ENCODE data around the gene C20orf141.

DNA sequence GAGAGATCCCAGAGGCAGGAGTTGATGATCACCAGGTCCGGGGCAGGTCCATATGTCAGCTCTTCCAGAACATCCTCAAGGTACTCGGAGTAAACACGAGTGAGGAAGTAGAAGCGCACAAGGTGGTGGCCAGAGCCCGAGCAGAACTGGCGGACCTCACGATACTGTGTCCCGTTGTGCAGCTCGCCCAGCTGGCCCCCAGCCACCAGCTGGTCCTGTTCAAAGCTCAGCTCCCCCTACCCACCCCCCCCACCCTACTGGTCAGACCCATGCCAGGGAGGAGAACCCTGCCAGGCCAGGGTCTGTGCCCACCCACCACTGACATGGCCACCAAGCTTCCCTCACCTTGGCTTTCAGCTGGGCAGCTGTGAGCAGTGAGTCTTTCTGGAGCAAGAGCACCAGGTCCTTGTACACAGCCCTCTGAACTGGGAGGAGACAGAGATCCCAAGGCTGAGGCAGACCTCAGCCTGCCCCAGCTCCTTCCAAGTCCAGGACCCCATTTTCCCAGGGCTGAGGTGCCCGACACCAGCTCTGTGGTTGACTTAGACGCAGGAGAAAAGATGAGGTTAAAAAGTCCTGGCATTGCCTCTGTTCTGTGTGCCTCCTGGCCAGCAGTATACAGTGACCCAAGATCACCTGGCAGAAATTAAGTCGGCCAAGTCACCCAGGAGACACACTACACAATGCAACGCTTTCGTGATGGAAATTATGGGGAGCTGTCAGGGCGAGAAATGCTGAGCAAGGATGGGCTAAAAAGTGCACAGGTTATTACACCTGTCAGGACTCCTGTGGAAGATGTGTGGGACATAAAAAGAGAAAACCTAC lies 24.3 kb downstream of the C20orf141 start:
- TF ChIP-seq, protein P1, sequence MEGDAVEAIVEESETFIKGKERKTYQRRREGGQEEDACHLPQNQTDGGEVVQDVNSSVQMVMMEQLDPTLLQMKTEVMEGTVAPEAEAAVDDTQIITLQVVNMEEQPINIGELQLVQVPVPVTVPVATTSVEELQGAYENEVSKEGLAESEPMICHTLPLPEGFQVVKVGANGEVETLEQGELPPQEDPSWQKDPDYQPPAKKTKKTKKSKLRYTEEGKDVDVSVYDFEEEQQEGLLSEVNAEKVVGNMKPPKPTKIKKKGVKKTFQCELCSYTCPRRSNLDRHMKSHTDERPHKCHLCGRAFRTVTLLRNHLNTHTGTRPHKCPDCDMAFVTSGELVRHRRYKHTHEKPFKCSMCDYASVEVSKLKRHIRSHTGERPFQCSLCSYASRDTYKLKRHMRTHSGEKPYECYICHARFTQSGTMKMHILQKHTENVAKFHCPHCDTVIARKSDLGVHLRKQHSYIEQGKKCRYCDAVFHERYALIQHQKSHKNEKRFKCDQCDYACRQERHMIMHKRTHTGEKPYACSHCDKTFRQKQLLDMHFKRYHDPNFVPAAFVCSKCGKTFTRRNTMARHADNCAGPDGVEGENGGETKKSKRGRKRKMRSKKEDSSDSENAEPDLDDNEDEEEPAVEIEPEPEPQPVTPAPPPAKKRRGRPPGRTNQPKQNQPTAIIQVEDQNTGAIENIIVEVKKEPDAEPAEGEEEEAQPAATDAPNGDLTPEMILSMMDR (IDR thresholded peaks at IDR 0.05): no peak
- no peak for TF ChIP-seq POLR2A (IDR thresholded peaks at IDR 0.05)

Data from lower leg skin (tissue), 3 donors.